NCI-H526 treated with DMSO at 0.1 percent for 48 hours (cell line): ENCODE data around the gene COQ7.

Source experiments
- DNase-seq: peaks from one replicate; lab custom pipeline; 2025; lab: John Stamatoyannopoulos, UW

COQ7 gene

DNA sequence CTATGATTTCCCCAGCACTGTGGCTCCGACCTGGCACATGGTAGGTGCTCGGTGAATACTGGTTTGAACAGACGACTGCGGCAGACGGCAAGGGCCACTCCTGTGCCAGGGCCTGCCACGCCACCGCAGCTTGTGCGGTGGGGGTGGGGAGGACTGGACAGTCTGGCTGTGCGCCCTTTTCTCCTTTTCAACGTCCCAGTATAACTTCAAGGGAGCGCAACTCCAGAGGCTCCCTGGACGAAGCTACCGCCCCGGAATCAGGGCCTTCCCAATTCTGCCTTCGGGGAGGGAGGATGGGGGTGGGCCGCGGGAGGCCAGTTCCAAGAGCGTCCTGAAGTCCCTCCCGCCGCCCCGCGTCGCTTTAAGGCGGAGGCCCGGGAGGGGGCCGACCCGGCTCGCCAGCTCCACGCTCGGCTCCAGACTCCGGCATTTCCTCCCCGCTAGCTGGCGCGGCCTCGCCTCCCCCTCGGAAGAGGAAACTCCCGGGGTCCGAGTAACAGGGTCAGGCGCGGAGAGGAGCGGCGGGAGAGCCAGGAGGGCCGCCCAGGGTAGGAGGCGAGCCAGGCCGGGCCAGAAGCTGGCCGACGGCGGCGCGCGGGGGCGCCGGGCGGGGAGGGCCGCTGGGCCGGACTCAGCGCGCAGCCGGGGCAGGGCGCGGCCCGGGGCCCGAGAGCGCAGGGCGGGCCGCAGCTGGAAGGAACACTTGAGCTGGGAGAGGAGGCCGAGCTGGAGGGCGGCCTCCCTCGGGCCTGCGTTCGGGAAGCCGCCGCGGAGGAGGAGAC, 46.4 kb downstream of the COQ7 start, which contains the start of gene ITPRIPL2:
Gene ITPRIPL2, plus strand, starts transcription at position 388 of the 782 bp plus-strand sequence. CDS start 498 bp downstream, outside the sequence.
- DNase-seq: no peak

DNA sequence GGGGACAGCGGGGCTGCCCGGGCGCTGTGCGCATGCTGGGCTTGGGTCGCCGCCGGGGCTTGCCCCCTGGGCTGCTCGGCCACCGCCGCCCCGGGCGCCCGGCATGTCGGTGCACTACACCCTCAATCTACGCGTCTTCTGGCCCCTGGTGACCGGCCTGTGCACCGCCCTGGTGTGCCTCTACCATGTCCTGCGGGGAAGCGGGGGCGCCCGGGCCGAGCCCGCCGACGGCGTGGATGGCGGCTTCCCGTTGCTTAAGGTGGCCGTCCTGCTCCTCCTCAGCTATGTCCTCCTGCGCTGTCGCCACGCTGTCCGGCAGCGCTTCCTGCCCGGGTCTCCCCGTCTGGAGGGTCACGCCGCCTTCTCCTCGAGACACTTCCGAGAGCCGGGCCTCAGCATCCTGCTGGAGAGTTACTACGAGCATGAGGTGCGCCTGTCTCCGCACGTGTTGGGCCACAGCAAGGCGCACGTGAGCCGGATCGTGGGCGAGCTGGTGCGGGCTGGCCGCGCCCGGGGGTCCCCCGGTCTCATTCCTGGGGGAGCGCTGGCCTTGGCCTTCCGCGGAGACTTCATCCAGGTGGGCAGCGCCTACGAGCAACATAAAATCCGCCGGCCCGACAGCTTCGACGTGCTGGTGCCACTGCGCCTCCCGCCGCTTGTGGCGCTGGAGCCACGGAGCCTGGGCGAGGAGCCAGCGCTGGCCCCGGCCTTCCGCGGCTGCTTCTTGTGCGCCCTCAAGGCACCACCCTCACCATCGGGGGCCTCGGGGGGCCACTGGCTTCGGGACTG, 47.1 kb downstream of the COQ7 start:
- DNase-seq: no peak

DNA sequence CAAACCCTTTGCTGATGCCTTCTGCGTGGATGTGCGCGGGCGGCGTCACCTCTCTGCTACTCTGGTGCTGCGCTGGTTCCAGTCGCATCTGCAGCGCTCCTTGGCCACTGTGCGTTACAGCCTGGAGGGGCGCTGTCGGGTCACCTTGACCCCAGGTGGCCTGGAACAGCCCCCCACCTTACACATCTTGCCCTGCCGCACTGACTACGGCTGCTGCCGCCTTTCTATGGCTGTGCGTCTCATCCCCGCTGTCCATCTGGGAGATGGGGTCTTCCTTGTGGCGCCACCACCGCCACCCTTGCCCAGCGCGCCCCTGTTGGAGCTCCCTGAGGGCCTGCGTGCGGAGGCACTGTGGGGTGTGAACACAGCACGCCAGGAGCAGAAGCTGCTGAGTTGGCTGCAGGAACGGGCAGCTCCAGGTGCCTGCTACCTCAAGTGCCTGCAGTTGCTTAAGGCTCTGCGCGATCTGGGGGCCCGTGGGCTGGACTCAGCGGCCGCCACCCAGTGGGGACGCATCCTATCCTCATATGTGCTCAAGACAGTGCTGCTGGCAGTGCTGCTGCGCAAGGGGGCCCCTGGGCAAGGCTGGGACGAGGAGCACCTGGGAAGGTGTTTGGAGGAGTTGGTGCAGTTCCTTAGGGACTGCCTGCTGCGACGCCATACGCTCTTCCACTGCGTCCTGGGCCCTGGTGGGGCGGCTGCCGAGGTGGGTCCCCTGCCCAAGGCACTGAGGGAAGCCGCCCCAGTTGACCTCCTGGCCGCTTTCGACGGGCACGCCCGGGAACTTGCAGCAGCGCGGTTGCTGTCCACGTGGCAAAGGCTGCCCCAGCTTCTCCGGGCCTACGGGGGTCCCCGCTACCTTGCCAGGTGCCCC, 48.0 kb downstream of the COQ7 start:
- DNase-seq: no peak

DNA sequence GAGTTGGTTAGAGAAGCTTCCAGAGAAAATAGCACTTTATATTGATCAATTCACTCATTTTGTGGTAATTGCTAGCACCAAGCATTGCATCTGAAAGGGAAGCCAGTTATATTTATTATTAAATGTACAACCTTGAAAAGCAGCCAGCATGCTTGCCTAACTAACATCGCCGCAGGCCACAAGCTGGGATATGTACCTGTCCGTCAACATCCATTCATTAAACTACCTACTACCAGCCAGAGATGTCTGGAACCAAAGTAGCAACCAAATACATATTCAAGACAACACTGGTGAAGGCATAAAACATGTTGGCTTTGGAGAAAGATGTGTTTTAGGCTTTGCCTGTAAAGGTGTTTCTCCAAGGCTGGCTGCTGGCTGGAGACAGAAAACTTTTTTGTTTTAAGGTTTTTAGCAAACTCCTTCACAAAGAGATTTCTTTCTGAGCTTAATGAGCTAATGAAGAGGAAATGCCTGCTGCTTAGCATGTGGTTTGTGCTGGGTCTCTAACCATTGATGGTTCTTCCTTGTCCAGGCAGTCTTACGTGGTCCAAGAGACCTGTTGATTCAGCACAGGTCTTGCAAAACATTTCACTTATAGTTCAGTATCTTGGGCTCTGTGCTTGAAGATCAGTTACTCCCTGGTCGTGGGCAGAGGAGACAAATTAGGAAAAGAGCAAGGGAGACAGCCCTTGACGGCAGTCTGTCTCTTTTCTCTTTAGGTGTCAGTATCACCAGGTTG, 49.5 kb downstream of the COQ7 start:
- DNase-seq: no peak

DNA sequence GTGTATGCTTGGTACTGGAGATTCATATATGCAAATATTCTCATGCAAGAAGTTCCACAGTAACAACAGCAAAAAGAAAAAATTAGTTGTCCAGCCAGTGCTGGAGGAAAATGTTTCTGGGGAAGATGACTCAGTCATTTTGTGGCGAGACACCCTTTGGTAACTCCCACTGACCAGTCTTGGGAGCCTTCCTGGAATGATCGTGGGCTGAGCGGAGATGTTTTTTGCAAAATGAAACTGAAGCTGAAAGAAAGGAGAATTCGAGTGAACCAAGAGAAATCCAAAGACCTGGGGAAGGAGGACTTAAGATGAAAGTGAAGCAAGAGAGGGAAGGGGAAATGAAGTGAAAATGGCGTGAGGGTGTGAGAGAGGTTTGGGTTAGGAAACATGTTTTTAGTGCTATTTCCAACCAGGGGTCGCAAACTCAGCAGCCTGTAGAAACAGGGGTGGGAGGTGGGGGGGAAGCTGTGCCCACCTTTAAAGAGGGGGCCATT, 51.6 kb downstream of the COQ7 start:
- no peak for DNase-seq

DNA sequence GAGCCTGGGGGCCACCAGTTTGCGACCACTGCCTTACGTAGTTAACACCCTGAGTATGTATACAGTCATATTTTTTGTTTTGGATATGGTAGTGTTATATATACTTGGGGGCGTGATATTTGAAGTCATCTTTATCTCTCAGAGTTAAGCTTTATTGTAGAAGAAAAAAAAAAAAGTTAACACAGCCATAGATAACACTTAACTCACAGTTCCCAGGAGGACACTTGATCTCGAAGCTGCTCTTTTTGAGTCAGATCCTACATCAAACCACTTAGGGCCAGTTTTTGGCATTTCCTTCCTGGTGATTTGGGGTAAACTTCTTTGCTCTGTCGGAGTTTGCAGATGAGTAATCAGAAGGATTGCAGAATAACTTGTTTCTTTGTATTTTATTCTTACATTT, 52.1 kb downstream of the COQ7 start:
- DNase-seq: no peak

DNA sequence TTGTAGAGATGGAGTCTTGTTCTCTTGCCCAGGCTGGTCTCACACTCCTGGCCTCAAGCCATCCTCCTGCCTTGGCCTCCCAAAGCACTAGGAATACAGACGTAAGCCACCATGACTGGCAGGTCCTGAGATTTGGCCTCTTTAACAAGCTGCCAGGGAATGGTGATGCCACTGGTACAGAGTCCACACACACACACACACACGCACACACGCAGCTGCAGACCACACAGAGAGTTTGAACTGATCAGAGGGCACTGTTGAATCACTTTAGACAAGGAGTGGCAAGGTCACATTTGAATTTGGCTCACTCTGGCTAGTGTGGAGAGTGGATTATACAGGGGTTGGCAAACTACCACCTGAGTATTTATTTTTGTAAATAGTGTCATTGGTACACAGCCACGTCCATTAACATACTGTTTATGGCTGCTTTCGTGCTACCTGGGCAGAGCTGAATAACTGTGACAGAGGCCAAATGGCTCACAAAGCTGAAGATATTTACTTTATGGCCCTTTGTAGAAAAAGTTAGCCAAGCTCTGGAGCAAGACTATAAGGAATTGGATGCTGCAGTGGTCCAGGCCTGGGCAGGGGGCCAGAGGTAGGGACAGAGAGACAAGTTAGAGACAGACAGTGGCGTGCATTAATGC, 56.2 kb downstream of the COQ7 start:
- DNase-seq: no peak

DNA sequence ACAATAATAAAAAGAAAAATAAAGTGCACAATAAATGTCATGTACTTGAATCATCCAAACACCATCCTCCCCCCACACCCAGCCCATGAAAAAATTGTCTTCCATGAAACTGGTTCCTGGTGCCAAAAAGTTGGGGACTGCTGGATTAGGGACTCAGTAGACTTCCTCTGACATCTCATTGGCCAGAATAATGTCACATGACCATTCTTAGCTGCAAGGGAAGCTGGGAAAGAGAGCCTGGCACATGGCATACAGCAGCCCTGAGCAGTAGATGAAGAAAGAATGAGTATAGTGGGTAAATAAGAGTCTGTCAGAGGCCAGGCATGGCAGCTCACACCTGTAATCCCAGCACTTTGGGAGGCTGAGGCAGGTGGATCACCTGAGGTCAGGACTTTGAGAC, 58.9 kb downstream of the COQ7 start:
- no peak for DNase-seq

DNA sequence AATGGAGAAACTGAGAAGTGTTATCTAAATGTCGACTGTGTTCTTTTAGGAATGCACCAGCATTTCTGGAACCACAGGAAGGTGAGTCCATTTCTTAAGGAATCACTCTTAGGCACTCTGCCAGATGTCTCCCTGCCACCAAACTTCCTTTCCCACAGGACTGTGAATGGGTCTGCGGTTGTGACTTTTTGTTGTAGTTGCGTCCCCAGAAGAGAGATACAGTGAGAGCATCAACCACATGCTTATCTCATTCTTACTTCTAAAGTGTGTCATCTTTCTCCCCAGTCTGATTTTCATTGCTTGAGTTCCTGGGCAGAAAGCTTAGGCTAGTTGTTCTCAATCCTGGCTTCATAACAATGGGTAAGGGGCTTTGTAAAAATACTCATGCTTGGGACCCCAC, 59.8 kb downstream of the COQ7 start:
- DNase-seq: no peak

DNA sequence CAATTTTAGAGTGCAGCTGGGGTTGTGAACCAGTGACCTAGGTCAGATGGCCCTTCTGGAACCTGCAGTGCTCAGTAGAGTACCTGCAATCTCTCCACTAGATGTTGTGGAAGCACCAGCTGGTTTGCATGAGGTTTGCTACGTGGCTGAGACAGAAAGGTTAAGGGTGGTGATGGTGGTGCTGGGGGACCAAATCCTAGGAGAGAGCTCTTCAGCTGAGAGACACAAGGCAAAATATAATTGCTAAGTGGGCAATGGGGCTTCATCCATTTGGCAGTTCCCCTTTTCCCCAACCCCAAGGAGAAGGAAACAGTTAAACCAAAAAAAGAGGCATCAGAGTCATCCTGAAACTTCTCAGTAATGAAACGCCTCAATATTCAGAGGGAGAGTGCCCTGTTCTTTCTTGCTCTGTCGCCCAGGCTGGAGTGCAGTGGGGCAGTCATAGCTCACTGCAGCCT, 60.3 kb downstream of the COQ7 start:
- DNase-seq: no peak

DNA sequence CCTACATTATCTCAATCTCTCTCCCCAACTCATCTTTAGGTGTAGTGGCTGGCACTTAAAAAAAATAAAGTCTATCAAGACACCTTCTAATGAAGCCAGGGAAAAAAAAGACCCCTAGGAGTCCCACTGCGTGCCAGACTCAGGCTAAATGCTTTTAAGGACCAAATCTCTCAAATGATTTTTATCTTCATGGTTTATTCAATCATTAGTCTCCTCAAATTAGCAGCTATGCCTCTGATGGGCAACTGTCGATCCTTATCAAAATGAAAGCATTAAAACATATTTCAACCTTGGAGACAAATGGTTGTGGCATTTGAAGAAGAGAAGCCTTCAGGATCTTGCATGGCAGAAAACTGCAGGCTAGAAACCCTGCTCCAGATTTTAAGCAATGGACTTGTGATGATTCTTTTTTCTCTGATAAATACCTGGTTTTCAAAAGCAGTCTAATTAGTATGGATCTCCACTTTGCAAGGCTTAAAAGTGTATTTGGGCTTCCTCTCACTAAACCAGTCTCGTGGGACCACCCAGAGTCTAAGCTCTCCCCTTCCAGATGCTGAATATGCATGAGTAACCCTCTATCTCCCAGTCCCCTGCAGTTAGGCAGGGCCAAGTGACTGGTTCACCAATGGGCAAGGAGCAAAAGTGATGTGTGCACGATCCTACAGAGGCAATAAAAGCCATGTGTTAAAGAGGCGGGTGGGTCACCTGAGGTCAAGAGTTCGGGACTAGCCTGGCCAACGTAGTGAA, 61.2 kb downstream of the COQ7 start:
- no peak for DNase-seq
